Astrocyte (in vitro differentiated cells and primary cell): ENCODE results near the gene ZBTB46. TPM values are rescaled to one million over a fixed set of nuclear protein-coding genes. Genes with fewer than 3 reads are reported as not detected.

Experiments
- DNase-seq: peaks from one replicate; pipeline ENCODE4 v3.0.0-alpha.2; 2010; ENCODE audit warnings: low read depth
- FAIRE-seq: peaks from 2 replicates; lab custom pipeline; 2011; peaks lifted over from hg19 to GRCh38; lab: Jason Lieb, UNC
- H2AFZ ChIP-seq: 2 replicates; pipeline ENCODE4 v1.6.0; 2012; ENCODE audit warnings: low read depth, low read length, inconsistent platforms
- H3K27ac ChIP-seq: 2 replicates; pipeline ENCODE4 v1.5.1; 2011; ENCODE audit warnings: low read depth, low read length, inconsistent platforms
- H3K27me3 ChIP-seq: 2 replicates; pipeline ENCODE4 v1.6.0; 2011; ENCODE audit warnings: low read length, inconsistent platforms; ENCODE audit not compliant: insufficient read depth
- H3K36me3 ChIP-seq: 2 replicates; pipeline ENCODE4 v1.5.1; 2011; ENCODE audit warnings: low read length, inconsistent platforms; ENCODE audit not compliant: insufficient read depth
- H3K4me1 ChIP-seq: 2 replicates; pipeline ENCODE4 v1.5.1; 2011; ENCODE audit warnings: low read length, inconsistent platforms; ENCODE audit not compliant: insufficient read depth
- H3K4me2 ChIP-seq: 2 replicates; pipeline ENCODE4 v1.6.0; 2012; ENCODE audit warnings: low read length, inconsistent platforms
- H3K4me3 ChIP-seq: 2 replicates; pipeline ENCODE4 v1.5.1; 2011; ENCODE audit warnings: low read depth, mild to moderate bottlenecking, low read length, inconsistent platforms; ENCODE audit not compliant: insufficient read depth
- H3K79me2 ChIP-seq: 2 replicates; pipeline ENCODE4 v1.6.0; 2012; ENCODE audit warnings: mild to moderate bottlenecking, low read length, inconsistent platforms; ENCODE audit not compliant: insufficient read depth
- H3K9ac ChIP-seq: 2 replicates; pipeline ENCODE4 v1.6.0; 2012; ENCODE audit warnings: mild to moderate bottlenecking, low read length, inconsistent platforms
- H3K9me3 ChIP-seq: 2 replicates; pipeline ENCODE4 v1.5.1; 2012; ENCODE audit warnings: low read depth, mild to moderate bottlenecking, low read length, inconsistent platforms; ENCODE audit not compliant: insufficient read depth
- H4K20me1 ChIP-seq: 2 replicates; pipeline ENCODE4 v1.6.0; 2012; ENCODE audit warnings: low read length, inconsistent platforms; ENCODE audit not compliant: insufficient read depth
- H3K27ac Mint-ChIP-seq: one replicate; pipeline ENCODE4 v1.8.0; 2021; ENCODE audit warnings: mild to moderate bottlenecking, mixed read lengths; ENCODE audit not compliant: unreplicated experiment
- H3K27me3 Mint-ChIP-seq: one replicate; pipeline ENCODE4 v1.8.0; 2021; ENCODE audit warnings: low read depth, mixed read lengths; ENCODE audit not compliant: unreplicated experiment
- H3K36me3 Mint-ChIP-seq: one replicate; pipeline ENCODE4 v1.8.0; 2021; ENCODE audit warnings: low read depth, mixed read lengths; ENCODE audit not compliant: unreplicated experiment
- H3K4me1 Mint-ChIP-seq: one replicate; pipeline ENCODE4 v1.8.0; 2021; ENCODE audit warnings: low read depth, mixed read lengths; ENCODE audit not compliant: unreplicated experiment
- H3K4me3 Mint-ChIP-seq: one replicate; pipeline ENCODE4 v1.8.0; 2021; ENCODE audit warnings: mild to moderate bottlenecking, moderate library complexity, mixed read lengths; ENCODE audit not compliant: unreplicated experiment
- H3K9me3 Mint-ChIP-seq: one replicate; pipeline ENCODE4 v1.8.0; 2021; ENCODE audit warnings: mild to moderate bottlenecking, mixed read lengths; ENCODE audit not compliant: unreplicated experiment
- EZH2 ChIP-seq: IDR thresholded peaks from 2 replicates; pipeline ENCODE4 v1.6.1; 2012; ENCODE audit warnings: mild to moderate bottlenecking, low read length, inconsistent platforms; ENCODE audit not compliant: insufficient read depth
- total RNA-seq: library from RNA; stranded (reverse); gene quantifications from 2 replicates; pipeline ENCODE4 v1.2.1, GENCODE V29; 2021
- TF ChIP-seq, protein P1 (sequence below): IDR thresholded peaks from 2 replicates; pipeline ENCODE4 v1.5.1; 2011; ENCODE audit warnings: low read depth, mild to moderate bottlenecking, inconsistent platforms, low read length, moderate library complexity; ENCODE audit not compliant: insufficient read depth

The ZBTB46 gene
- total RNA-seq, 1 donor from 2014 or later = 13.9 TPM

DNA sequence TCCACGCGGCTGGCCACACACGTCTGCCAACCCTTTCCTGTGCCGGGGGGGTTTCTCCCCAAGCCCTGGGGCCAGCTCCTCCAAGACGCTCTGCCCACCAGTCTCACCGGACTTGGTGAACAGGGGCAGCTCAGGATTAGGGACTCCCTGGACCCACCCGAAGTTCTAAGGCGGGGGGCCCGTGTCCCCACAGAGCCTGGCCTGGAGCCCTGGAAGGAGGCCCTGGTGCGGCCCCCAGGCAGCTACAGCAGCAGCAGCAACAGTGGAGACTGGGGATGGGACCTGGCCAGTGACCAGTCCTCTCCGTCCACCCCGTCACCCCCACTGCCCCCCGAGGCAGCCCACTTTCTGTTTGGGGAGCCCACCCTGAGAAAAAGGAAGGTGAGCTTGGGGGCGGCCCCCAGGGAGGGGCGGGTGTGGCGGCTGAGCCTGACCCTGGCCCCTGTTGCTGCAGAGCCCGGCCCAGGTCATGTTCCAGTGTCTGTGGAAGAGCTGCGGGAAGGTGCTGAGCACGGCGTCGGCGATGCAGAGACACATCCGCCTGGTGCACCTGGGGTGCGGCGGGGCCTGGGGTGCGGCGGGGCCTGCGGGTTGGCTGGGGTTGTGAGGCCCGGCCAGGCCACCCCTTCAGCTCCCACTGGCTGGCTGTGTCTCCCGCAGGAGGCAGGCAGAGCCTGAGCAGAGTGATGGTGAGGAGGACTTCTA, 89.2 kb downstream of the ZBTB46 start:
- no peaks in the 10 kb centered on the region for H3K36me3 ChIP-seq
- H3K36me3 Mint-ChIP-seq = peaks cover 4% of the 10 kb centered on the region
- H3K4me2 ChIP-seq = peak overlapping the region; percentile 98
- FAIRE-seq (no peak), DNase-seq (no peak)
- H3K4me3 ChIP-seq = no peak overlapping the region
- H3K79me2 ChIP-seq = peaks cover 8% of the 10 kb centered on the region
- H3K9me3 Mint-ChIP-seq = no peaks in the 10 kb centered on the region
- TF ChIP-seq, protein P1, sequence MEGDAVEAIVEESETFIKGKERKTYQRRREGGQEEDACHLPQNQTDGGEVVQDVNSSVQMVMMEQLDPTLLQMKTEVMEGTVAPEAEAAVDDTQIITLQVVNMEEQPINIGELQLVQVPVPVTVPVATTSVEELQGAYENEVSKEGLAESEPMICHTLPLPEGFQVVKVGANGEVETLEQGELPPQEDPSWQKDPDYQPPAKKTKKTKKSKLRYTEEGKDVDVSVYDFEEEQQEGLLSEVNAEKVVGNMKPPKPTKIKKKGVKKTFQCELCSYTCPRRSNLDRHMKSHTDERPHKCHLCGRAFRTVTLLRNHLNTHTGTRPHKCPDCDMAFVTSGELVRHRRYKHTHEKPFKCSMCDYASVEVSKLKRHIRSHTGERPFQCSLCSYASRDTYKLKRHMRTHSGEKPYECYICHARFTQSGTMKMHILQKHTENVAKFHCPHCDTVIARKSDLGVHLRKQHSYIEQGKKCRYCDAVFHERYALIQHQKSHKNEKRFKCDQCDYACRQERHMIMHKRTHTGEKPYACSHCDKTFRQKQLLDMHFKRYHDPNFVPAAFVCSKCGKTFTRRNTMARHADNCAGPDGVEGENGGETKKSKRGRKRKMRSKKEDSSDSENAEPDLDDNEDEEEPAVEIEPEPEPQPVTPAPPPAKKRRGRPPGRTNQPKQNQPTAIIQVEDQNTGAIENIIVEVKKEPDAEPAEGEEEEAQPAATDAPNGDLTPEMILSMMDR = no peak
- no peak for TF ChIP-seq EZH2
- no peak overlapping the region for H3K27ac Mint-ChIP-seq
- H3K4me1 Mint-ChIP-seq = no peaks in the 10 kb centered on the region
- peaks cover 15% of the 10 kb centered on the region for H3K4me1 ChIP-seq
- peak overlapping the region; percentile 83 for H3K9ac ChIP-seq
- H3K27ac ChIP-seq = no peak overlapping the region
- no peaks in the 10 kb centered on the region for H3K27me3 ChIP-seq
- no peak overlapping the region for H2AFZ ChIP-seq
- no peaks in the 10 kb centered on the region for H3K27me3 Mint-ChIP-seq
- peaks cover 27% of the 10 kb centered on the region for H4K20me1 ChIP-seq
- H3K9me3 ChIP-seq = no peaks in the 10 kb centered on the region
- peak overlapping the region; percentile 73 for H3K4me3 Mint-ChIP-seq

DNA sequence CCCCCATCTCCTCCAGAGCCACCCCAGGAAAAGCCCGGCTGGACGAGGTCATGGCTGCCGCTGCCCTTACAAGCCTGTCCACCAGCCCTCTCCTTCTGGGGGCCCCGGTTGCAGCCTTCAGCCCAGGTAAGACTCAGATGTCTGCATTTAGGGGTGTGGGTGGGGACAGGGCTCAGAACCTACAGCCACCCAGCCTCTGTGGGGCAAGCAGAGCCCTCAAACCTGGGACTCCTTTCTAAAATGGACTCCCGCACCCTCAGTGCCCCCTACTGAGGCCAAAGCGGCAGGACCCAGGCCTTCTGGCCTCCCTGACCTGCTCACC, 89.7 kb downstream of the ZBTB46 start:
- DNase-seq = no peak
- peak overlapping the region; percentile 74 for H3K4me3 ChIP-seq
- H3K4me1 ChIP-seq = peaks cover 15% of the 10 kb centered on the region
- H3K36me3 Mint-ChIP-seq = peaks cover 4% of the 10 kb centered on the region
- no peak overlapping the region for H3K27ac Mint-ChIP-seq
- H4K20me1 ChIP-seq = peaks cover 32% of the 10 kb centered on the region
- no peaks in the 10 kb centered on the region for H3K27me3 ChIP-seq
- FAIRE-seq = no peak
- no peak overlapping the region for H2AFZ ChIP-seq
- H3K9me3 Mint-ChIP-seq = no peaks in the 10 kb centered on the region
- H3K79me2 ChIP-seq = peaks cover 8% of the 10 kb centered on the region
- H3K27me3 Mint-ChIP-seq = no peaks in the 10 kb centered on the region
- TF ChIP-seq, protein P1 = no peak
- TF ChIP-seq EZH2 = no peak
- H3K9me3 ChIP-seq = no peaks in the 10 kb centered on the region
- no peak overlapping the region for H3K27ac ChIP-seq
- H3K9ac ChIP-seq = peak overlapping the region; percentile 83
- peak overlapping the region; percentile 98 for H3K4me2 ChIP-seq
- H3K4me3 Mint-ChIP-seq = peak overlapping the region; percentile 73
- H3K36me3 ChIP-seq = no peaks in the 10 kb centered on the region
- H3K4me1 Mint-ChIP-seq = no peaks in the 10 kb centered on the region

DNA sequence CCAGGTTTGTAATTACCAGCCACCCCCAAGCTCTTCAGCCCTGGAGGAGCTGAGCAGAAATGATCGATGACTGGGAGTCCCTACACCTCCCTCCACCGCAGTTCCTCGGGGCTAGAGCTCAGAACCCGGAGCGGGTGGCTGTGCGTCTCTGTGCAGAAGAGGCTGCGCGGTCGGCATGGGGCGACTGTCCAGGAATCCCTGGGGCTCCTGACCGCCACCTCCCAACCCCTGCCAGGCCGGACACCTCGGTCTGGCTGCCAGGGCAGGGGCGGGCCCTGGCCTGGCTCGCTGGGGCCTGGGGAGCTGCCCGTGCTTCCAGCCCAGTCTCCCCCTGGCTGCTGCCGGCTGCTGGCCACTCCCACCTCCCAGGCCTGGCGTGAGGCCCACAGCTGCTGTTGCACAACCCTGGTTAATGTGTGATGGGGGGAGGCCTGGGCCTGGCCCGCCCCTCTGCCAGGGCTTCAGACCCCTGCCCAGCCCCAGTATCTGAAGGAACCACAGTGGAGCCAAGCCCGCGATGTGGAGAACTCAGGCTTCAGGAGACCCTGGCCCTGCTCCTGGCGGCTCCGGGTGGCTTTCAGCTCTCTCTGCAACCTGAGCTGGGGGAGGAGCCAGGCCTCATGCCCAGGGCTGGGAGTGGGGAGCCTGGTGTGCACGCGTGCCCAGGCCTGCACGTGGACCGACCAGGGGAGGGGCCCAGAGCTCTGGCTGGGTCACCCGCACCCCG, 90.3 kb downstream of the ZBTB46 start:
- Histone ChIP-seq H4K20me1 (peaks cover 37% of the 10 kb centered on the region), H3K36me3 (no peaks in the 10 kb centered on the region), H3K27me3 (no peaks in the 10 kb centered on the region), H3K4me3 (peak overlapping the region; percentile 74), H3K27ac (peak overlapping the region; percentile 65), H3K9ac (peak overlapping the region; percentile 83), H3K79me2 (peaks cover 8% of the 10 kb centered on the region), H3K4me1 (peaks cover 15% of the 10 kb centered on the region), H2AFZ (peak overlapping the region; percentile 18), H3K4me2 (peak overlapping the region; percentile 98), H3K9me3 (no peaks in the 10 kb centered on the region)
- Mint-ChIP-seq H3K9me3 (no peaks in the 10 kb centered on the region), H3K4me1 (no peaks in the 10 kb centered on the region), H3K36me3 (peaks cover 6% of the 10 kb centered on the region), H3K4me3 (peak overlapping the region; percentile 66), H3K27me3 (no peaks in the 10 kb centered on the region), H3K27ac (no peak overlapping the region)
- TF ChIP-seq, protein P1 = no peak
- TF ChIP-seq EZH2 = no peak
- FAIRE-seq = no peak
- DNase-seq = peak; percentile 72
